GM18519 (cell line): ENCODE results near the gene HAPLN2.
"Not testable (repeated sequence)": the region's sequence is repeated elsewhere in the genome, so short reads cannot be mapped to it uniquely, and the experiment has no call there.

ENCODE experiments used
- ATAC-seq: cut with Tn5 transposase; IDR thresholded peaks from one replicate; pipeline ENCODE4 v1.9.1; 2021; ENCODE audit warnings: mild to moderate bottlenecking, moderate library complexity; ENCODE audit not compliant: unreplicated experiment, low FRiP score

HAPLN2 gene

DNA sequence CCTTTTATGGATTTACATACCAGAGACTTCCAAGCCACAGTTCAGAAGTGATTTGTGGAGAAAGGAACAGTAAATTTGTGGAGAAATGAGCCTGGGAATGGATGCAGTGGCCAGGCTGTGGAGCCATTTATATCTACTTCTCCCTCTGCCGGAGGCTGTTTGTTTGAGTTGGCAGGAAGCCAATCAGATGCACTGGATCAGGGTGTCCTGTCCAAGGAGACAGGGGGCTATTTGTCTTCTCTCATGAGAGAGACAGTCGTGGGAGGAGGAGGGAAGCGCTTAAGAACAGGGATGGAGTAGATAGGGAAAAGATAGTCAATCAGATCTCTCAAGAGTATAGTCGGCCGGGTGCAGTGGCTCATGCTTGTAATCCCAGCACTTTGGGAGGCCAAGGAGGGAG lies 2.8 kb upstream of the HAPLN2 start:
- no peak for ATAC-seq

DNA sequence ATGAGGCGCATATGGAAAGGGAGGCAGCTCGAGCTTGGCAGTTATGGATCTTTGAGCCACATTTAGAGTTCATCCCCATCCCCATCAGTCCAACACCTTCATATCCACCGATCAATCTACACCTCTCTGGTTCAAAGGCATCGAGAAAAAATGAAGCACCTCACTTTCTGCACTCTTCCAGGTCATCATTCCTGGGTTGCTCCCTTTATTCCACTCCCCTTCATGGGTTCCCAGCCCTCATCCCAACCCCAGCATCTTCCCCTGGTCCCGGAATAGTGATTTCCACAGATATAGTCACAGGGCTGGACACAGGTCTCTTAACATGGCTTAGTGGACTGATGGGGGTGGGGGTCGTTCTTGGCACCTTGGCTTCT lies 354 bp downstream of the HAPLN2 start:
- ATAC-seq: no peak

- no peak for ATAC-seq
These were observed 3.5 kb downstream of the HAPLN2 start for GRCh38 chr1:156622581-156623297.

DNA sequence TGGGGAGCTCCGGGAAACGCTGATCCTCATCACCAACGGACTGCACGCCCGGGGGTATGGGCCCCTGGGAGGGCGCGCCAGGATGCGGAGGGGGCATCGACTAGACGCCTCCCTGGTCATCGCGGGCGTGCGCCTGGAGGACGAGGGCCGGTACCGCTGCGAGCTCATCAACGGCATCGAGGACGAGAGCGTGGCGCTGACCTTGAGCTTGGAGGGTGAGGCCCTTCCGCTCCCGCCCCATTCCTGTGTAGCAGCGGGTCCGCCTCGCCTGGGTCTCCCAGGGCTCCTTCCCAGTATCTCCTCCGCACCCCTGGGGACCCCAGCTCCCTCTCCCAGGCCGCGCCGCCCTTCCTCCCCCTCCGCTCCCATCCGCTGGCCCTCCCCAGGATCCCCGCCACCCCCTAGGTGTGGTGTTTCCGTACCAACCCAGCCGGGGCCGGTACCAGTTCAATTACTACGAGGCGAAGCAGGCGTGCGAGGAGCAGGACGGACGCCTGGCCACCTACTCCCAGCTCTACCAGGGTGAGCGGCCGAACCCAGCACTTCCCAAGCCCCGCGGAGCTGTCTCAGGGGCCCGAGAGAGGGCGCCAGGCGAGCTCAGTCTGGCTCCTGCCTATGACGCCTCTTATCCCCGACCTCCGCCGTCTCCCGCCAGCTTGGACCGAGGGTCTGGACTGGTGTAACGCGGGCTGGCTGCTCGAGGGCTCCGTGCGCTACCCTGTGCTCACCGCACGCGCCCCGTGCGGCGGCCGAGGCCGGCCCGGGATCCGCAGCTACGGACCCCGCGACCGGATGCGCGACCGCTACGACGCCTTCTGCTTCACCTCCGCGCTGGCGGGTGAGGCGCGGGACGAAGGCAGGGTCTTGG lies 5.0 kb downstream of the HAPLN2 start:
- no peak for ATAC-seq

DNA sequence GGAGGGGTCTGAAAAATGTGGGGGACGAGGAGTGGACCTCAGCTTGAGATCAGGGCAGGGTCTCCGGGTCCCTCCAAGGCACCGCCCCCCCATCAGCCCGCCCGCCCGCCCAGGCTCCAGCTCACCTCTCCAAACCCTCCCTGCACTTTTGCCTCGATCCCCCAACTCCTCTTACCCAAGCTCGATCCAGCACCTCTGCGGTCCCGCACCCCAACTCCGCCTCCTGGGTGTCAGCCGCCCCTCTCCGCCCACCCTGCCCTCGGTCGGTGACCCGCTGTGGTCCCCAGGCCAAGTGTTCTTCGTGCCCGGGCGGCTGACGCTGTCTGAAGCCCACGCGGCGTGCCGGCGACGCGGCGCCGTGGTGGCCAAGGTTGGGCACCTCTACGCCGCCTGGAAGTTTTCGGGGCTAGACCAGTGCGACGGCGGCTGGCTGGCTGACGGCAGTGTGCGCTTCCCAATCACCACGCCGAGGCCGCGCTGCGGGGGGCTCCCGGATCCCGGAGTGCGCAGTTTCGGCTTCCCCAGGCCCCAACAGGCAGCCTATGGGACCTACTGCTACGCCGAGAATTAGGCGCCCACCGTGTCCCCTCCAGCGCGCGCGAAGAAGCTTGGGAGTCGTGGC lies 5.7 kb downstream of the HAPLN2 start:
- no peak for ATAC-seq

DNA sequence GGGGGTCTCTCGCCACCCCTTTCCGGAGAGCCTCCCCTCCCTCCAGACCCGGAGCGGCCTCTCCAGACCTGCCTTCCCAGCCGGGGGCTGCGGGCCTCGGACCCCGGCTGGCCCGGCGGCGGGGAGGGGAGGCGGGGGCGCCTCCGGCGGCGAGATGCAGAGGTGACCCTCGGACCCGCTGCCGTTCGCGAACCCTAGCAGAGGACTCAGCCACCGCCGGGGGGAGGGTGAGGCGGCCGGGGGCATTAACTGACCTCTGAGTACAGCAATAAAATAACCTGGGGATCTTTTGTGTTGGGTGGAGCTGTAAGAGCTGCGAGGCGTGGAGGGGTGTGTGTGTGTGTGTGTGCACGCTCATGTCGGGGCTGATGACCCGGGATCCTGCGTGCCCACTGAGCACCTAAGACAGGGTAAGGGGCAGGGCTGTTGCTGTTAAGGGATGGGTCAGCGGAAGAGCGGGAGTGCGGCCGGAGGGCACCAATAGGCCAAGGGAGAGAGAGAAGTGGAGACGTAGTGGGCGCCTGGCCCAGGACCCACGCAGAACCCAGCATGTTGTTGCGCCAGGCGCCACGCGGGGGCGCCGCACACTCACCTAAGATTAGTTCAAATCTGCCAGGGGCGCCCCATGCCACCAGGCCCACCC lies 6.3 kb downstream of the HAPLN2 start:
- no peak for ATAC-seq

- no peak for ATAC-seq
These were observed 6.8 kb downstream of the HAPLN2 start for GRCh38 chr1:156626079-156626438.

- ATAC-seq: no peak
These were observed 8.2 kb downstream of the HAPLN2 start for GRCh38 chr1:156627313-156627880.

- ATAC-seq: no peak
These were observed 10.7 kb downstream of the HAPLN2 start for GRCh38 chr1:156629823-156630449.

- not testable (repeated sequence) for ATAC-seq
These were observed 11.9 kb downstream of the HAPLN2 start for GRCh38 chr1:156631152-156631551.

- no peak for ATAC-seq
These were observed 13.1 kb downstream of the HAPLN2 start for GRCh38 chr1:156632355-156632754.

GRCh38 chr1:156638189-156638985 lies 19.2 kb downstream of the HAPLN2 start:
- ATAC-seq: no peak

DNA sequence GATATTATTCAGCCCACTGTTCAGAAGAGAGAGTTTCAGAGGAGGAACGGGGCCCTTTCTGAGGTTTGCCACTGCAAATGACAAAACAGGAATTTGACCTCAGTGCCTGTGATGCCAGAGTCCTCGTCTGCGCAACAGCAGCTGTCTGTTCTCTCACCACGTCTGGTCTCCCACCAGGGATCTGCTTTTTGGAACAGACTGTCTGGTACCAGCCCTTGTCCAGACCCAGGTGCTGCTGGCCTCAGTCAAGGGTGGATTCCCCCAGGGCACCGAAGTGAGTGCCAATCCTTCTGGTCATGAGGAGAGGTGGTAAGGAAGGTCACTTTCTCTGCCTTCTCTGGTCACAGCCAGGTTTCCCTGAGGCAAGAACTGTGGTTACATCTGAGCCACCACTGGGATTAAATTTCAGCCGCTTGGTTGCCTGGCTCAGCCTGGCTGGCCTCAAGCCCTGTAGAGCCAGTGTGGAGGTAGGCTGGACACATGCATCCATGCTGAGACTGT lies 20.4 kb downstream of the HAPLN2 start:
- ATAC-seq: no peak

DNA sequence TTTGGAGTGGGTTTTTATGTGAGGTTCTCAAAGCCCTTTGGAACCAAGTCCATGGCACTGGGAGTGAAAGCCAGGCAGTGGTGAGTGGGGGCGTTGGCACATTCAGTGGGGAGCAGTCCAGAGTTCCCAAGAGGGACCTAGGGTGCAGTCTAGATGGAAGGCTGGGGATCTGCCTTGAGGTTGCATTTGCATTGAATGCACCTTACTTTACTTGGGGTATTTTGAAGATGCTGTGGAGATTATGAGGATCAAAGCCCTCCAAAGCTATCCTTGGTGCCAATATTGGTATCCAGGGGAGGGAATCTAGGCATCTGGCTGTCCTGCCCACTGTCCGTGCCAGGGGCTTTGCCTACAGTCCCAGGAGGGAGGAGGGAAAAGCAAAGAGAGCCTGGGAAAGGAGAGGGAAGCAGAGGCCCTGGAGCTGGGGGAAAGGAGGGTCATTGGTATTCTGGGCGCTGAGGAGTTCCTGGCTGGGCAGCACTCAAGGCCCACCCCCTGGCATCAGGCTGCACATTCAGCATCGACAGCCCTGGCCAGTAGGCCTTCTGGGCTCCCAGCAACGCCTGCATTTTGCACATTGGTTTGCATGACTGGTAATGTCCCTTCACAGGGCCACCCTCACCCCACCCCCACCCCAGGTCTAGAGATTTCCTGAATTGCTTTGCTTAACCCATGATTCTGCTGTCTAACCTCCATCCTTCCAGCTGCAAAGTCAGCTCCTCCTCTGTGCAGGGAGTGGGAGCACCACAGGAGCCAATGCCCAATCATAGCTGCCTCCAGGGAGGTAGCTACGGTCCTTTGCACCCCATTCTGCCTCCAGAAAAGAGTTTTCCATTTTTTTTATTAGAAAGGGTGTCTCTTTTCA lies 21.9 kb downstream of the HAPLN2 start:
- no peak for ATAC-seq

DNA sequence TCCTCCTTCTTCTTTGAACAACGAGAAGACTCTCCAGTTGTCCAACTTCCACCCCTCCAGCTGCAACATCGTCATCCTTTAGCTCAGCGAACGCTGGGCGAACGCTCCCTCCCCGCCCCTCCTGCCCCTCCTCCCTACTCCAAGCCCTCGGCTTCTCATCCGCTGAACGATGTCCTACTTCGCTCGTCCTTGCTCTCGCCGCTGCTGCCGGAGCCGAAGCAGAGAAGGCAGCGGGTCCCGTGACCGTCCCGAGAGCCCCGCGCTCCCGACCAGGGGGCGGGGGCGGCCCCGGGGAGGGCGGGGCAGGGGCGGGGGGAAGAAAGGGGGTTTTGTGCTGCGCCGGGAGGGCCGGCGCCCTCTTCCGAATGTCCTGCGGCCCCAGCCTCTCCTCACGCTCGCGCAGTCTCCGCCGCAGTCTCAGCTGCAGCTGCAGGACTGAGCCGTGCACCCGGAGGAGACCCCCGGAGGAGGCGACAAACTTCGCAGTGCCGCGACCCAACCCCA lies 22.6 kb downstream of the HAPLN2 start, which contains the start of gene BCAN:
TSS of gene BCAN (plus strand) at position 357 of the 504 bp plus-strand sequence. CDS start 3,938 bp downstream, outside the sequence.
- ATAC-seq: no peak

GRCh38 chr1:156642265-156643048 lies 23.2 kb downstream of the HAPLN2 start:
- ATAC-seq: no peak
